Spleen (tissue), 11 donors: Measurements from ENCODE around the gene HIP1. TPM values are rescaled to one million over a fixed set of nuclear protein-coding genes. Genes with fewer than 3 reads are reported as not detected.

Experiments
- DNase-seq: peaks from one replicate; pipeline ENCODE4 v3.0.0-alpha.2; 2020
- H3K27ac ChIP-seq, 8 donors: fragments of 200-600 bp; sonication (generic) in 7 of 8; 1 replicate in 4 of 8; 2 replicates in 4 of 8; pipeline versions ENCODE4 v1.5.0 to v1.8.0; 2016 to 2021; ENCODE audit warnings: inconsistent platforms in 4 of 8, mild to moderate bottlenecking in 4 of 8, moderate library complexity in 1 of 8
- H3K27me3 ChIP-seq, 7 donors: fragments of 200-600 bp; sonication (generic) in 6 of 7; replicated peaks in 1 of 7; 1 replicate in 4 of 7; 2 replicates in 3 of 7; pipeline versions ENCODE4 v1.5.0 to v1.8.0; 2016 to 2021; ENCODE audit warnings: inconsistent platforms in 3 of 7, mild to moderate bottlenecking in 1 of 7
- H3K36me3 ChIP-seq, 6 donors: fragments of 200-600 bp; sonication (generic) in 5 of 6; 1 replicate in 4 of 6; 2 replicates in 2 of 6; pipeline versions ENCODE4 v1.5.0 to v1.8.0; 2016 to 2021; ENCODE audit warnings: inconsistent platforms in 2 of 6
- H3K4me1 ChIP-seq, 6 donors: fragments of 200-600 bp; sonication (generic) in 5 of 6; 1 replicate in 3 of 6; 2 replicates in 3 of 6; pipeline versions ENCODE4 v1.5.0 to v1.8.0; 2016 to 2021; ENCODE audit warnings: inconsistent platforms in 3 of 6
- H3K4me3 ChIP-seq, 8 donors: fragments of 200-600 bp; sonication (generic) in 7 of 8; 1 replicate in 4 of 8; 2 replicates in 4 of 8; pipeline versions ENCODE4 v1.5.0 to v1.8.0; 2016 to 2021; ENCODE audit warnings: inconsistent platforms in 4 of 8, mild to moderate bottlenecking in 4 of 8, moderate library complexity in 2 of 8
- H3K9me3 ChIP-seq, 8 donors: fragments of 200-600 bp; sonication (generic) in 7 of 8; 1 replicate in 4 of 8; 2 replicates in 4 of 8; pipeline versions ENCODE4 v1.5.0 to v1.8.0; 2016 to 2021; ENCODE audit warnings: inconsistent platforms in 4 of 8
- CTCF ChIP-seq, 11 experiments: fragments of 200-600 bp in 7 of 11; fragments of 450-650 bp in 4 of 11; sonication (generic) in 4 of 11; IDR thresholded peaks in 8 of 11; conservative IDR thresholded peaks in 3 of 11; 1 replicate in 7 of 11; 2 replicates in 4 of 11; pipeline versions ENCODE4 v1.4.0 to v1.8.0; 2016 to 2021; ENCODE audit warnings: antibody characterized with exemption in 11 of 11, inconsistent platforms in 4 of 11, mild to moderate bottlenecking in 1 of 11
- POLR2A ChIP-seq, 3 donors: fragments of 450-650 bp; IDR thresholded peaks; one replicate each; pipeline ENCODE4 v1.5.1; 2017; ENCODE audit warnings: antibody characterized with exemption in 3 of 3, mild to moderate bottlenecking in 1 of 3
- POLR2AphosphoS5 ChIP-seq, 3 donors: sonication (generic); formaldehyde crosslinking; IDR thresholded peaks; one replicate each; pipeline ENCODE4 v1.5.1; 2017; ENCODE audit warnings: antibody characterized with exemption in 3 of 3
- WGBS, 5 donors: extraction: QIAGEN DNeasy Blood & Tissue Kit in 3 of 5; methylation state at CpG; one replicate each; pipeline versions ENCODE4 v1.1.5 to v1.1.7; 2013 to 2018; 5-methylcytosine and 5-hydroxymethylcytosine counted together
- intact Hi-C: fragments of 100-400 bp; cut with DNase I; formaldehyde crosslinking; loops from one replicate; pipeline ENCODE4 v1.15.0; 2023; ENCODE audit warnings: low total_unique reads
- polyA plus RNA-seq, 3 donors: library from polyadenylated mRNA; stranded (reverse); fragments of 200-250 nt; gene quantifications; one replicate each; pipeline ENCODE4 v1.2.1, GENCODE V29; 2013
- total RNA-seq, 7 donors: library from RNA; depleted of rRNA in 3 of 7; stranded (reverse); fragments of >200 nt in 3 of 7; fragmentation: NEBNext Ultra II Directional in 4 of 7; extraction: Animal tissue kit (Norgen Biotek cat#: 25700) in 4 of 7; gene quantifications; one replicate each; pipeline versions ENCODE4 v1.1.0 to v1.2.1, GENCODE V29; 2016 to 2021
- donor health status: healthy with polysubstance abuse.
- donor health status: DM: no; HTN: no; CAD: no; lungs with moderate emphysema.
- donor health status: DM: no; HTN: no; CAD: no.
- donor health status: Bipolar disorder and iron deficiency.
- donor health status: healthy.
- donor health status: DM: no; HTN: no; CAD: no.
- donor health status: DM: yes; HTN: yes; CAD: no.

HIP1 gene
- total and polyA plus RNA-seq, 10 donors, result 3.4 to 52.6 (median 35.1) TPM

DNA sequence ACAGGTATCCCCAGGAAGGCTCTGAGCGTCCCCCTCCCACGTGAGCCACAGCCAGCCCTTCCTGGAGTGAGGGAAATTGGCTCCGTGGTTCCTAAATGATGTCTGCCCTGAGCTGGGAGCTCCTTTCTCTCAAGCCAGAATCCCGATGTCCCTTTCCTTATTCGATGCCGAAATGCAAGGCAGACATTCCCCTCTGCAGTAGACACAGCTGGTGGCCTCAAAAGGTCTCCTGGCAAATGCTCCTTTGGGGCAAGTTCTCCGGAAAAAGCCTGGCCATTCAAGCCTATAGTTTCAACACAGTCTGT lies 98.9 kb downstream of the HIP1 start:
- Histone ChIP-seq H3K36me3 (no peaks in the 10 kb centered on the region), H3K27ac (peak overlapping the region in 6 of 8 donors; percentile 77 to 93 (median 88)), H3K4me1 (peaks cover 2 to 49% (median 25%) of the 10 kb centered on the region in 6 donors), H3K9me3 (peaks cover 0 to 9% (median 7%) of the 10 kb centered on the region in 8 donors), H3K4me3 (peak overlapping the region in 7 of 8 donors; percentile 52 to 85 (median 61)), H3K27me3 (peaks cover 0 to 5% (median 0%) of the 10 kb centered on the region in 7 donors)
- WGBS, 5 donors, result 14 to 22% (median 19%) methylated on average over 7 of the region's 7 CpGs
- TF ChIP-seq CTCF (IDR thresholded peaks at IDR 0.05 in 8 of 11, conservative IDR thresholded peaks at IDR 0.05 in 3 of 11) (no peak), POLR2A (IDR thresholded peaks at IDR 0.05) (no peak), POLR2AphosphoS5 (IDR thresholded peaks at IDR 0.05) (no peak)
- DNase-seq, result no peak
- intact Hi-C loops, result loop anchor here (10.0 kb wide), 1 partner anchor 75 kb away; no protein-coding TSS in a partner anchor

DNA sequence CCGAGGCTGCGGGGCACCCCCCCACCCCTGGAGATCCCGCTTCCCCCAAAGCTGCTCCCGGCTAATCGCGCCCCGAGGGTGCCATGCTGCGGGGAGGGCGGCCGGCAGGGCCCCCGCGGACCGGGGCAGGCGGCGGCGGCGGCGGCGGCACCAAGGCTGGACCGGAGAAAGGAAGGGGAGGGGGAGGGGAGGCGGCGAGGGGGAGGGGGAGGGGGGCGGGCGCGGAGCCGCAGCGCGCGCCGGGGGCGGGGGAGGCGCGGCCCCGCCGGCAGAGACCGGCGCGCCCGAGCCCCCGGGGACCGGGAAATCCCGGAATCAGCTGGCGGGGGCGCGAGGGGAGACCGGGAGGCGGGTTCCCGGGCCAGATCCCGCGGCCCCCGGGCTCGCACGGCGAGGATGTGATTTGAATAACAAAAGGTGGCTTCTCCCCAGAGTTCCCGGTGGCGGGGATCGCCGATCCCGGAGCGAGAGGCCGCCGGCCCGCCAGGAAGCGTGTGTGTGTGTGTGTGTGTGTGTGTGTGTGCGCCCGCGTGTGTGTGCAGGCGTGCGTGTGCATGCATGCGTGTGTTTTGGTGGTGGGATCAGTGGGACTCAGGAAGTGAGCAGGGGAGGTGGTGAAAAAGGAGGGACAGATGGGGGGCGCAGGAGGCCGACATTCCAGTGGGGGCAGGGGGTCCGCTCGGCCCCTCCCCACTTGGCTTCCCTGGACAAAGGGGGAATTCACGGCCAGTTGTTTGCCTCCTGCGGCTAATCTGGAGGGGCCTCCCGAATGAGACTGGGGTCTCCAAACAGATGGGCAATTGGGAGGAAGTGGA lies 99.5 kb downstream of the HIP1 start:
- H3K27ac ChIP-seq, result peak overlapping the region; percentile 60 to 93 (median 84)
- H3K4me3 ChIP-seq, result peak overlapping the region; percentile 49 to 85 (median 60)
- H3K9me3 ChIP-seq, result peaks cover 0 to 9% (median 7%) of the 10 kb centered on the region in 8 donors
- intact Hi-C loops, result no loop called here
- TF ChIP-seq POLR2AphosphoS5 (IDR thresholded peaks at IDR 0.05) (peak; percentile 8 to 70 (median 48)), POLR2A (IDR thresholded peaks at IDR 0.05) (no peak), CTCF (IDR thresholded peaks at IDR 0.05 in 8 of 11, conservative IDR thresholded peaks at IDR 0.05 in 3 of 11) (no peak)
- H3K36me3 ChIP-seq, result no peaks in the 10 kb centered on the region
- 0 to 1% (median 1%) methylated on average over 27 to 71 of the region's 77 CpGs for WGBS, 5 donors
- peaks cover 2 to 49% (median 25%) of the 10 kb centered on the region in 6 donors for H3K4me1 ChIP-seq
- peaks cover 0 to 5% (median 0%) of the 10 kb centered on the region in 7 donors for H3K27me3 ChIP-seq
- peak; percentile 86 for DNase-seq

- Histone ChIP-seq H3K36me3 (no peaks in the 10 kb centered on the region), H3K9me3 (peaks cover 0 to 8% (median 7%) of the 10 kb centered on the region in 8 donors), H3K4me3 (peak overlapping the region; percentile 49 to 85 (median 60)), H3K4me1 (peaks cover 2 to 49% (median 25%) of the 10 kb centered on the region in 6 donors), H3K27ac (peak overlapping the region; percentile 60 to 93 (median 84)), H3K27me3 (peaks cover 0 to 5% (median 0%) of the 10 kb centered on the region in 7 donors)
- intact Hi-C loops, result no loop called here
- peak; percentile 86 for DNase-seq
- WGBS, 5 donors, result 2 to 12% (median 5%) methylated on average over 4 to 35 of the region's 35 CpGs
- TF ChIP-seq POLR2A (IDR thresholded peaks at IDR 0.05) (no peak), CTCF (IDR thresholded peaks at IDR 0.05 in 8 of 11, conservative IDR thresholded peaks at IDR 0.05 in 3 of 11) (no peak), POLR2AphosphoS5 (IDR thresholded peaks at IDR 0.05) (peak in 2 of 3 donors; percentile 5 to 36)
These were observed 100.1 kb downstream of the HIP1 start for GRCh38 chr7:75638594-75639070.
